H9 (cell line): ENCODE measurements around the gene NANOS1. TPM values are rescaled to one million over a fixed set of nuclear protein-coding genes. Genes with fewer than 3 reads are reported as not detected.

Source experiments
- DNase-seq: peaks from one replicate; pipeline ENCODE4 v3.0.0-alpha.2; 2017
- H2AFZ ChIP-seq: one replicate; pipeline ENCODE4 v1.6.1; 2013; ENCODE audit warnings: mild to moderate bottlenecking, low read length, control low read depth, moderate library complexity
- H2AK5ac ChIP-seq: 2 replicates; pipeline ENCODE4 v1.6.1; 2013; ENCODE audit warnings: low read length, control low read depth, mixed read lengths; ENCODE audit not compliant: insufficient read length
- H2BK120ac ChIP-seq: one replicate; pipeline ENCODE4 v1.6.1; 2013; ENCODE audit warnings: low read depth, mild to moderate bottlenecking, low read length, control low read depth, inconsistent platforms; ENCODE audit not compliant: poor library complexity, severe bottlenecking
- H2BK12ac ChIP-seq: 2 replicates; pipeline ENCODE4 v1.6.1; 2013; ENCODE audit warnings: low read length, control low read depth, mixed read lengths, low read depth; ENCODE audit not compliant: insufficient read length
- H2BK15ac ChIP-seq: 2 replicates; pipeline ENCODE4 v1.6.1; 2013; ENCODE audit warnings: low read depth, low read length, control low read depth
- H2BK20ac ChIP-seq: one replicate; pipeline ENCODE4 v1.6.1; 2013; ENCODE audit warnings: low read depth, mild to moderate bottlenecking, low read length, control low read depth, inconsistent platforms; ENCODE audit not compliant: poor library complexity, severe bottlenecking
- H2BK5ac ChIP-seq: 2 replicates; pipeline ENCODE4 v1.6.1; 2013; ENCODE audit warnings: low read length, control low read depth, mixed read lengths; ENCODE audit not compliant: insufficient read length
- H3K14ac ChIP-seq: 2 replicates; pipeline ENCODE4 v1.6.1; 2013; ENCODE audit warnings: low read length, control low read depth; ENCODE audit not compliant: insufficient read depth
- H3K18ac ChIP-seq: 2 replicates; pipeline ENCODE4 v1.6.1; 2013; ENCODE audit warnings: low read depth, mild to moderate bottlenecking, mixed read lengths, low read length, control low read depth; ENCODE audit not compliant: insufficient read length
- H3K23ac ChIP-seq: 2 replicates; pipeline ENCODE4 v1.6.1; 2013; ENCODE audit warnings: low read length, control low read depth, mixed read lengths, low read depth; ENCODE audit not compliant: insufficient read length
- H3K23me2 ChIP-seq: 2 replicates; pipeline ENCODE4 v1.6.1; 2013; ENCODE audit warnings: low read depth, mild to moderate bottlenecking, mixed read lengths, low read length, control low read depth; ENCODE audit not compliant: insufficient read length, poor library complexity, severe bottlenecking
- H3K27ac ChIP-seq: 2 replicates; pipeline ENCODE4 v1.5.1; 2013; ENCODE audit warnings: low read length, control low read depth, mixed read lengths, low read depth; ENCODE audit not compliant: insufficient read length
- H3K27me3 ChIP-seq: 2 replicates; pipeline ENCODE4 v1.6.1; 2013; ENCODE audit warnings: low read length, control low read depth, inconsistent platforms; ENCODE audit not compliant: insufficient read depth
- H3K4ac ChIP-seq: 2 replicates; pipeline ENCODE4 v1.6.1; 2013; ENCODE audit warnings: low read depth, mild to moderate bottlenecking, control low read depth, inconsistent platforms, low read length, moderate library complexity
- H3K4me1 ChIP-seq: 2 replicates; pipeline ENCODE4 v1.6.1; 2013; ENCODE audit warnings: low read length, control low read depth, inconsistent platforms; ENCODE audit not compliant: insufficient read depth
- H3K4me2 ChIP-seq: 2 replicates; pipeline ENCODE4 v1.6.1; 2013; ENCODE audit warnings: low read length, control low read depth, mixed read lengths; ENCODE audit not compliant: insufficient read length, insufficient read depth
- H3K56ac ChIP-seq: 2 replicates; pipeline ENCODE4 v1.6.1; 2013; ENCODE audit warnings: low read depth, mild to moderate bottlenecking, mixed read lengths, low read length, control low read depth; ENCODE audit not compliant: insufficient read length
- H3K79me1 ChIP-seq: 2 replicates; pipeline ENCODE4 v1.6.1; 2013; ENCODE audit warnings: low read depth, mild to moderate bottlenecking, moderate library complexity, low read length, control low read depth, inconsistent platforms; ENCODE audit not compliant: insufficient read depth, poor library complexity, severe bottlenecking
- H3K79me2 ChIP-seq: 2 replicates; pipeline ENCODE4 v1.6.1; 2013; ENCODE audit warnings: low read length, control low read depth, inconsistent platforms; ENCODE audit not compliant: insufficient read depth
- H3K9ac ChIP-seq: 2 replicates; pipeline ENCODE4 v1.6.1; 2013; ENCODE audit warnings: low read length, control low read depth, mixed read lengths; ENCODE audit not compliant: insufficient read length; ENCODE audit errors: extremely low read depth
- H3K9me3 ChIP-seq: one replicate; pipeline ENCODE4 v1.6.1; 2013; ENCODE audit warnings: low read depth, low read length, inconsistent platforms; ENCODE audit not compliant: control insufficient read depth
- H3T11ph ChIP-seq: one replicate; pipeline ENCODE4 v1.6.1; 2013; ENCODE audit warnings: mild to moderate bottlenecking, low read length, control low read depth, inconsistent platforms
- H4K20me1 ChIP-seq: one replicate; pipeline ENCODE4 v1.6.1; 2013; ENCODE audit not compliant: control insufficient read depth, insufficient read length, insufficient read depth
- H4K5ac ChIP-seq: 2 replicates; pipeline ENCODE4 v1.6.1; 2013; ENCODE audit warnings: low read depth, mild to moderate bottlenecking, mixed read lengths, low read length, control low read depth; ENCODE audit not compliant: insufficient read length
- H4K8ac ChIP-seq: replicated peaks from 2 replicates; pipeline ENCODE4 v1.6.1; 2013; ENCODE audit warnings: low read length, control low read depth, mixed read lengths, low read depth; ENCODE audit not compliant: insufficient read length
- H4K91ac ChIP-seq: 2 replicates; pipeline ENCODE4 v1.6.1; 2013; ENCODE audit warnings: low read depth, mild to moderate bottlenecking, moderate library complexity, mixed read lengths, low read length, control low read depth; ENCODE audit not compliant: insufficient read length
- H3K27ac Mint-ChIP-seq, 3 experiments: 2 replicates in 2 of 3; 3 replicates in 1 of 3; pipeline ENCODE4 v1.8.0; 2020 to 2021; ENCODE audit warnings: mixed read lengths in 3 of 3, mild to moderate bottlenecking in 1 of 3, moderate library complexity in 1 of 3
- H3K27me3 Mint-ChIP-seq: 2 replicates; pipeline ENCODE4 v1.8.0; 2021; ENCODE audit warnings: low read depth, mild to moderate bottlenecking, moderate library complexity, mixed read lengths
- H3K36me3 Mint-ChIP-seq, 3 experiments: 2 replicates in 2 of 3; 3 replicates in 1 of 3; pipeline ENCODE4 v1.8.0; 2020 to 2021; ENCODE audit warnings: low read depth in 3 of 3, mixed read lengths in 3 of 3; ENCODE audit not compliant: insufficient read depth in 1 of 3
- H3K4me1 Mint-ChIP-seq, 2 experiments: 2 replicates each; pipeline ENCODE4 v1.8.0; 2020; ENCODE audit warnings: mixed read lengths in 2 of 2
- H3K4me3 Mint-ChIP-seq, 2 experiments: 2 replicates in 1 of 2; 3 replicates in 1 of 2; pipeline ENCODE4 v1.8.0; 2020 to 2021; ENCODE audit warnings: mild to moderate bottlenecking in 2 of 2, mixed read lengths in 2 of 2, moderate library complexity in 1 of 2
- H3K9me3 Mint-ChIP-seq, 2 experiments: 2 replicates in 1 of 2; 3 replicates in 1 of 2; pipeline ENCODE4 v1.8.0; 2020; ENCODE audit warnings: mild to moderate bottlenecking in 2 of 2, mixed read lengths in 2 of 2, moderate library complexity in 1 of 2
- whole genome bisulfite sequencing: extraction: QIAGEN DNeasy Blood & Tissue Kit; methylation state at CpG from one replicate; pipeline ENCODE4 v1.1.7; 2013; ENCODE audit warnings: missing lambda C conversion rate, low lambda C conversion rate, mixed read lengths; ENCODE audit not compliant: insufficient read length; ENCODE audit errors: extremely low coverage; 5-methylcytosine and 5-hydroxymethylcytosine counted together
- total RNA-seq: library from RNA; stranded (reverse); gene quantifications from 2 replicates; pipeline ENCODE4 v1.2.1, GENCODE V29; 2021
- TF ChIP-seq, protein P1 (sequence below): fragments of 200-600 bp; sonication (generic); conservative IDR thresholded peaks from 3 replicates; pipeline ENCODE4 v1.8.0; 2021; ENCODE audit warnings: antibody characterized with exemption, mild to moderate bottlenecking

NANOS1 gene
- total RNA-seq, 1 experiment from 2014 or later = 4.5 TPM

DNA sequence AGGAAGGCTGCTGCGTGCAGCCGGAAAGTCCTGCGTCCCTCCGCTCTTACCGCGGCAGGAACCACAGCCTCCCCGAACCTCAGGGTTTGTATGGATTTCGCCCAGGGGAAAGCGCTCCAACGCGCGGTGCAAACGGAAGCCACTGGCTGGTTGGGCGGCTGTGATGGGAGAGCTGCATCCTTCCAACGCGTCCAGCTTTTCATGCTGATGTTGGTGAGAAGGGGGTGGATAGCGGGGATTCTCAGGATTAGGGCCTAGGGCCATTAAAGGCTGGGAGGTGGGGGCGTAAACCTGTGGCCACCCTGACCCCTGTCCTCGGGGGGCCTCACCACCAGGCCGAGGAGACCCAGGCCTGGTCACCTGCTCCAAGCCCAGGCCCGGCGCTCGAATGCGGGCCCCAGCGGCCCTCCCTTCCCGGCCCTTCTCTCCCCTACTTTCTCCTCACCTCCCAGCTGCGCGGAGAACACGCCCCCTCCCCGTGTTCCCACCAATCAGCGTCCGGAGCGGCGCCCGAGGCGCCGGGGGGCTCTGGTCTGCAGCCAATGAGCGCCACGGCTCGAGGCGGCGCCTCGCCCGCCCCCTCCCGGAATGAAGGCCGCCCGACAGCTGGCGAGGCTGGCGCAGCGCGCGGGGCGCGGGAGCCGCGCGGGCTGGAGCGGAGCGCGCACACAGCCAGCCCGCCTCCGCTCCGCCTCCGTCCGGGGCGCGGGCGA, 458 bp upstream of the NANOS1 start:
- Histone ChIP-seq H3K4me1 (no peaks in the 10 kb centered on the region; the same call in 1 of the 2 replicates), H4K5ac (no peak overlapping the region), H3K56ac (no peak overlapping the region), H3T11ph (no peak overlapping the region), H3K27me3 (no peaks in the 10 kb centered on the region), H3K23me2 (peaks cover 7% of the 10 kb centered on the region), H3K79me2 (no peaks in the 10 kb centered on the region), H2AK5ac (no peak overlapping the region), H3K18ac (no peak overlapping the region), H3K9me3 (no peaks in the 10 kb centered on the region), H3K4ac (no peak overlapping the region), H3K23ac (no peak overlapping the region), H2BK15ac (no peak overlapping the region), H3K79me1 (no peaks in the 10 kb centered on the region), H4K91ac (no peak overlapping the region), H2BK120ac (no peak overlapping the region), H3K4me2 (peak overlapping the region; percentile 62), H2BK20ac (no peak overlapping the region), H4K8ac (no peak overlapping the region), H3K27ac (no peak overlapping the region), H3K9ac (no peak overlapping the region), H2AFZ (no peak overlapping the region), H4K20me1 (no peaks in the 10 kb centered on the region), H3K14ac (no peak overlapping the region), H2BK12ac (no peak overlapping the region), H2BK5ac (no peak overlapping the region)
- no peak overlapping the region for H3K27ac Mint-ChIP-seq
- H3K27me3 Mint-ChIP-seq = peaks cover 2% of the 10 kb centered on the region; the same call in 1 of the 2 replicates
- DNase-seq = peak; percentile 97
- TF ChIP-seq, protein P1, sequence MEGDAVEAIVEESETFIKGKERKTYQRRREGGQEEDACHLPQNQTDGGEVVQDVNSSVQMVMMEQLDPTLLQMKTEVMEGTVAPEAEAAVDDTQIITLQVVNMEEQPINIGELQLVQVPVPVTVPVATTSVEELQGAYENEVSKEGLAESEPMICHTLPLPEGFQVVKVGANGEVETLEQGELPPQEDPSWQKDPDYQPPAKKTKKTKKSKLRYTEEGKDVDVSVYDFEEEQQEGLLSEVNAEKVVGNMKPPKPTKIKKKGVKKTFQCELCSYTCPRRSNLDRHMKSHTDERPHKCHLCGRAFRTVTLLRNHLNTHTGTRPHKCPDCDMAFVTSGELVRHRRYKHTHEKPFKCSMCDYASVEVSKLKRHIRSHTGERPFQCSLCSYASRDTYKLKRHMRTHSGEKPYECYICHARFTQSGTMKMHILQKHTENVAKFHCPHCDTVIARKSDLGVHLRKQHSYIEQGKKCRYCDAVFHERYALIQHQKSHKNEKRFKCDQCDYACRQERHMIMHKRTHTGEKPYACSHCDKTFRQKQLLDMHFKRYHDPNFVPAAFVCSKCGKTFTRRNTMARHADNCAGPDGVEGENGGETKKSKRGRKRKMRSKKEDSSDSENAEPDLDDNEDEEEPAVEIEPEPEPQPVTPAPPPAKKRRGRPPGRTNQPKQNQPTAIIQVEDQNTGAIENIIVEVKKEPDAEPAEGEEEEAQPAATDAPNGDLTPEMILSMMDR = peak; percentile 32; the same call in 2 of the 3 replicates
- no peaks in the 10 kb centered on the region for H3K9me3 Mint-ChIP-seq
- peak overlapping the region; percentile 59 to 79 for H3K4me3 Mint-ChIP-seq
- WGBS = no CpG with 5 or more reads among the region's 68 CpGs
- peaks cover 23 to 28% of the 10 kb centered on the region in 2 experiments for H3K4me1 Mint-ChIP-seq
- H3K36me3 Mint-ChIP-seq = peaks cover 4 to 17% (median 4%) of the 10 kb centered on the region in 3 experiments; a peak in 5 of 7 replicates
